GM23248 (cell line): ENCODE data around the gene SCGN. TPM values are rescaled to one million over a fixed set of nuclear protein-coding genes. Genes with fewer than 3 reads are reported as not detected.

Experiments used
- DNase-seq: peaks from one replicate; pipeline ENCODE4 v3.0.0-alpha.2; 2015
- H2AFZ ChIP-seq: fragments of 200-600 bp; sonication (generic); 2 replicates; pipeline ENCODE4 v1.6.1; 2016; ENCODE audit warnings: antibody characterized with exemption
- H3F3A ChIP-seq: fragments of 200-600 bp; sonication (generic); 2 replicates; pipeline ENCODE4 v1.6.1; 2016; ENCODE audit warnings: mild to moderate bottlenecking, antibody characterized with exemption, mixed run types; ENCODE audit not compliant: insufficient read depth
- H3K27ac ChIP-seq: fragments of 200-600 bp; sonication (generic); 2 replicates; pipeline ENCODE4 v1.5.1; 2016; ENCODE audit warnings: mild to moderate bottlenecking
- H3K27me3 ChIP-seq: fragments of 200-600 bp; sonication (generic); replicated peaks from 2 replicates; pipeline ENCODE4 v1.6.1; 2016; ENCODE audit warnings: mild to moderate bottlenecking; ENCODE audit not compliant: insufficient read depth
- H3K36me3 ChIP-seq: fragments of 200-600 bp; sonication (generic); 2 replicates; pipeline ENCODE4 v1.6.1; 2016; ENCODE audit warnings: low read depth, mild to moderate bottlenecking
- H3K4me1 ChIP-seq: fragments of 200-600 bp; sonication (generic); 2 replicates; pipeline ENCODE4 v1.6.1; 2016; ENCODE audit warnings: mild to moderate bottlenecking; ENCODE audit not compliant: insufficient read depth
- H3K4me2 ChIP-seq: fragments of 200-600 bp; sonication (generic); one replicate; pipeline ENCODE4 v1.6.1; 2016; ENCODE audit warnings: mild to moderate bottlenecking; ENCODE audit not compliant: unreplicated experiment
- H3K4me3 ChIP-seq: fragments of 200-600 bp; sonication (generic); 2 replicates; pipeline ENCODE4 v1.5.1; 2016; ENCODE audit warnings: mild to moderate bottlenecking
- H3K79me2 ChIP-seq: fragments of 200-600 bp; sonication (generic); 2 replicates; pipeline ENCODE4 v1.6.1; 2016; ENCODE audit warnings: mild to moderate bottlenecking; ENCODE audit not compliant: insufficient read depth
- H3K9ac ChIP-seq: fragments of 200-600 bp; sonication (generic); 2 replicates; pipeline ENCODE4 v1.6.1; 2016; ENCODE audit warnings: mild to moderate bottlenecking
- H3K9me2 ChIP-seq: fragments of 200-600 bp; sonication (generic); 2 replicates; pipeline ENCODE4 v1.6.1; 2016; ENCODE audit warnings: mixed run types, mild to moderate bottlenecking, moderate library complexity; ENCODE audit not compliant: insufficient read depth
- H3K9me3 ChIP-seq: fragments of 200-600 bp; sonication (generic); one replicate; pipeline ENCODE4 v1.6.1; 2017; ENCODE audit warnings: low read depth
- H4K20me1 ChIP-seq: fragments of 200-600 bp; sonication (generic); 2 replicates; pipeline ENCODE4 v1.6.0; 2016; ENCODE audit not compliant: insufficient read depth
- EZH2 ChIP-seq: fragments of 200-600 bp; sonication (generic); IDR thresholded peaks from 2 replicates; pipeline ENCODE4 v1.6.1; 2018; ENCODE audit warnings: antibody characterized with exemption, mild to moderate bottlenecking; ENCODE audit not compliant: insufficient read depth, poor library complexity, severe bottlenecking
- EZH2phosphoT487 ChIP-seq: fragments of 200-600 bp; sonication (generic); IDR thresholded peaks from 2 replicates; pipeline ENCODE4 v1.6.1; 2018; ENCODE audit warnings: antibody characterized with exemption, moderate library complexity, mild to moderate bottlenecking, low read depth; ENCODE audit not compliant: insufficient read depth
- whole genome bisulfite sequencing, 2 experiments: methylation state at CpG; one replicate each; pipeline ENCODE4 v1.1.6; 2015 to 2017; ENCODE audit warnings: low lambda C conversion rate in 2 of 2, low coverage in 1 of 2; ENCODE audit errors: missing lambda C conversion rate in 2 of 2; 5-methylcytosine and 5-hydroxymethylcytosine counted together
- in situ Hi-C: fragments of 300-500 bp; cut with MboI; formaldehyde crosslinking; loops from 2 replicates; pipeline ENCODE4 v1.15.0; 2020
- polyA plus RNA-seq: library from polyadenylated mRNA; unstranded; fragments of >200 nt; fragmentation: Nextera tagmentation; extraction: Ambion mirVana; gene quantifications from 2 replicates; pipeline ENCODE4 v1.2.1, GENCODE V29; 2016
- total RNA-seq: library from RNA; depleted of rRNA; stranded (reverse); fragments of >200 nt; shearing (Covaris generic); gene quantifications from 2 replicates; pipeline ENCODE4 v1.2.3, GENCODE V29; 2014; rRNA removed

SCGN gene
- total and polyA plus RNA-seq, 2 experiments from 2014 or later = not detected

DNA sequence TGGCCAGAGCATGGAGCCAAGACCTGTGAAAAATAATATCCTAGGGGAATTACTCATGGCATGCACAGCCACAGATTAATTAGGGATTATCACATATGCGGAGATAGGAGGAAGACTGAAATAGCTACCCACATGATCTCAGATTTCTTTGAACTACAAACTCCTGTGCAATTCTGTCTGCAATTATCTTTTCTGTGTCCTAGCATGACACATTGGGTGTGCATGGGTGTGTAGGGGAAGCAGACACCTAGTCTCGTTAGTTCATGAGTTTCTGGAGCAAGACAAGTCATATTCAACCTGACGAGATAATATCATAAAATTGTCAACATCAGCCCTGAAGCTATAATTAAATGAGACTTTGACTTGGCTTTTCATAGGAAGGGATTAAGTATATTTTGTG is 98.9 kb downstream of the SCGN start:
- in situ Hi-C loops = no loop called here
- no peak overlapping the region for H3K9ac ChIP-seq
- H3K36me3 ChIP-seq = no peaks in the 10 kb centered on the region
- H3K4me1 ChIP-seq = no peaks in the 10 kb centered on the region
- no peaks in the 10 kb centered on the region for H3F3A ChIP-seq
- H3K27ac ChIP-seq = no peak overlapping the region
- WGBS, 2 experiments = 13 to 16% methylated on average over 3 of the region's 3 CpGs
- no peaks in the 10 kb centered on the region for H3K9me3 ChIP-seq
- DNase-seq = no peak
- no peaks in the 10 kb centered on the region for H3K79me2 ChIP-seq
- H3K4me3 ChIP-seq = no peak overlapping the region
- H3K9me2 ChIP-seq = no peaks in the 10 kb centered on the region
- no peak overlapping the region for H3K4me2 ChIP-seq
- no peaks in the 10 kb centered on the region for H4K20me1 ChIP-seq
- TF ChIP-seq EZH2phosphoT487 (no peak), EZH2 (no peak)
- H2AFZ ChIP-seq = no peak overlapping the region
- no peaks in the 10 kb centered on the region for H3K27me3 ChIP-seq

Other genes starting within 250 kb of the SCGN start
- not detected in 2 replicates for gene SLC17A4, start 102.5 kb downstream of the SCGN start, total RNA-seq
- gene SLC17A4, start 102.5 kb downstream of the SCGN start, polyA plus RNA-seq = not detected in 2 replicates
- not detected in 2 replicates for gene SLC17A1, start 179.8 kb downstream of the SCGN start, total RNA-seq
- not detected in 2 replicates for gene SLC17A1, start 179.8 kb downstream of the SCGN start, polyA plus RNA-seq
- gene SLC17A3, start 222.0 kb downstream of the SCGN start, total RNA-seq = not detected in 2 replicates
- not detected in 2 replicates for gene SLC17A3, start 222.0 kb downstream of the SCGN start, polyA plus RNA-seq